ENCODE measurements around the gene PCSK2.
A peak's percentile ranks its signal among the peaks of the same experiment; 100 is the strongest.

Gene PCSK2

GRCh38 chr20:17236766-17237165, 9.9 kb downstream of the PCSK2 start:
- no peak for DNase-seq

DNA sequence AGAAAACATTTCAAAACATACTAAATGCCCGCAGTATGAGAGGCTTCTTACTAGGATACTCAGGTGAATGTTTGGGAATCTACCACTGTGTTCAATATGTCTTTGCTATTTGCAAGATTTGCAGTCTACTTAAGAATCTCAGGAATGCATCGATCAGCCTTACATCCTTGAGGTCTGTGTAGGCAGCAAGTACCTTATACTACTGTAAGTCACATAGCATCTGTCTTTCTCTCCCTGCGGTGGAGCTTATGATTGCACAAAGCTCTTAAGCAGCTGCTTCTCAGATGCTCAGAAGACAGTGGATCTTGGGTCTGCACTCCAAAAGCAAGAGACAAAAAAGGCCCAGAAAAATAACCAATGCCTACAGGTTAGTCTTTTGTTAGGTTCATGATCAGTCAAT, 21.4 kb downstream of the PCSK2 start:
- no peak for DNase-seq

DNA sequence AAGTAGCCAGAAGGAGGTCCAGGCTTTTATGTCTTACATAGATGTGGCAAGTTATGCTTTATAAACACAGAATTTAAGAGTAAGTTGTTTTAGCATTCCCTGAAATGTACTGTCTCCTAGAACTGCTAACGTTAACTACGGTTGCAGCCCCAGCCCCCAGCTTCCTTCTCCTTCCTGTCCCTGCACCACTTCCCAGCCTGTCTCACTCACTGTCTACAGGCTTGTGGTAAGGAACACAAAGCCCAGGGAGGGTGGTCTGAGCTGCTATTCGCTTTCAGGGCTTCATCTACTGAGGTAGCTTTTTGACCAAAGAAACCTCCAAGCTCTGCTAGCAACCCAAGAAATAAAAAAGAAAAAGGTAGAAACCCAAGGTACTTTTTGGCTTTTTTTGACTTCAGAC, 35.9 kb downstream of the PCSK2 start:
- DNase-seq = no peak

DNA sequence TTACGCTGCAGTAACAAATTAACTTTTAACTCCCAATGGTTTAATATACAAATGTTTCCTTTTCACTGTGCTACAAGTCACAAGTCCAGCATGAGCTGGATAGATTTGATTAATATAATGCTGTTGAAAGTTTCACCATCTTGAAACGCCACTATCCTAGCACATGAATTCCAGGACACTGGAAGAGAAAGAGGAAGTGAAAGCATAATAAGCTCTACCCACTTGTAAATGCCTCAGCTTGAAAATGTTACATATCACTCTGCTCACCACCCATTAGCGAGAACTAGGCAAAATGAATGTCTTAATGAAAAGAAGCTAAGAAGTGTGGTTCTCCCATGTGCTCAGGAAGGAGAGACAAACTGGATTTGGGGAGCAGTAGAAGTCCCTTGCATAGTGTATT, 46.9 kb downstream of the PCSK2 start:
- DNase-seq = no peak

GRCh38 chr20:17276101-17276500, 49.3 kb downstream of the PCSK2 start:
- DNase-seq = no peak

DNA sequence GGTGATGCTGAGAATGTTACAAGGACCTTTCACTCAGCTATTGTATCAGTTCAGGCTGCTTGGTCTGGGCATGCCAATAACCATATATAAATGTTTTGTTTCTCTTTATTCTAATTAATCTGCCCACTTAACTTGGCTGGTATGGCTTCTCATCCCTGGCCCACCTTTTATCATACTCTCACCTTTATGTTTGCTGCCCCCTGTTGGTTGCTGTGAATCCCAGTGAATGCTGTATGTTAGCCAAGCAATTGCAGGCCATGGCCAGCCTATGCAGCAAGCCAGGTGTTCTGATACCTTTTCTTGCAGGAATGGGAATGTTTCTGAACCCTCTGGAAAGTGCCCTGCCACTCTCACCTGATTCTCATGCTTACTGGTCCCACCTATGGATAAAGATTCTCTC, 54.6 kb downstream of the PCSK2 start:
- DNase-seq = no peak

DNA sequence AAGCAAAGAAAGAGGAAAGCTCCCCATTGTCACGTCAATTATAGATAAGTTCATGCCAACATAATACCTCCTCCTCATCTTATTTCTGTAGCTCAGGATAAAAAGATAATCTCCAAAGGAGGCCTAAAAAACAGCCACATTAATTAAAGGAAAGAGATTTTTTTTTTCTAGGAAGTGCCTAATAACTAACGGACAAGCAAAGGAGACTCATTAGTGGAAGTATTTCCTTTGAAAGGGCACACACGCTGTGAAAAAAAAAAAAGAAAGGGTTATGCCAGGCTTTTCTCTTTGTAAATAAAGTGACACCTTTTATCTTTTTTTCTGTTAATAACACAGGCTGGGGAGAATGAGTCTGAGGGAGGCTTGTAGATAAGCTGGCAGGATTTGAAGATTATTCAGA, 55.7 kb downstream of the PCSK2 start:
- DNase-seq = no peak

GRCh38 chr20:17287503-17287902, 60.7 kb downstream of the PCSK2 start:
- DNase-seq = no peak

GRCh38 chr20:17287998-17288397, 61.2 kb downstream of the PCSK2 start:
- no peak for DNase-seq

DNA sequence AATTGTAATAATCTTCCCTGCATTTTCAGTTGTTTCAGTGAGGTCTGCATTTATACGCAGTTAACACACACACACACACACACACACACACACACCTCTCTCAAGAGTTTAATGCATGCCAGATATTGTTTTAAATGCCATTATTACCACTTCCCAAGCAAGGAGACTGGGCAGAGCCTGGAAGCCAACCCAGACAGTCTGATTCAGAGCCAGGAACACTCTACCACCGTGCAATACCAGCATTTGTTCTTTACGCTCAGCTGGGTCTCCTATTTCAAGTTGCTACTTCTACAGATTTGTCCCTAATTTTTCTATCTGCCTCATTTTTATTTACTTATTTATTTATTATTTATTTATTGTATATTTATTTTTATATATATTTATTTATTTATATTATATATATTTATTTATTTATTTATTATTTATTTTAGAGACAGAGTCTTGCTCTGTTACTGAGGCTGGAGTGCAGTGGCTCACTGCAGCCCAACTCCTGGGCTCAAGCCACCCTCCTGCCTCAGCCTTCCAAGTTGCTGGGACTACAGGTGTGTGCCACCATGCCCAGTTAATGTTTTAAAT, 68.4 kb downstream of the PCSK2 start:
- no peak for DNase-seq

- DNase-seq = no peak
Measured at GRCh38 chr20:17295991-17296390, 69.2 kb downstream of the PCSK2 start.

- DNase-seq = no peak
Measured at GRCh38 chr20:17298171-17298570, 71.3 kb downstream of the PCSK2 start.

- DNase-seq = no peak
Measured at GRCh38 chr20:17298751-17299150, 71.9 kb downstream of the PCSK2 start.

DNA sequence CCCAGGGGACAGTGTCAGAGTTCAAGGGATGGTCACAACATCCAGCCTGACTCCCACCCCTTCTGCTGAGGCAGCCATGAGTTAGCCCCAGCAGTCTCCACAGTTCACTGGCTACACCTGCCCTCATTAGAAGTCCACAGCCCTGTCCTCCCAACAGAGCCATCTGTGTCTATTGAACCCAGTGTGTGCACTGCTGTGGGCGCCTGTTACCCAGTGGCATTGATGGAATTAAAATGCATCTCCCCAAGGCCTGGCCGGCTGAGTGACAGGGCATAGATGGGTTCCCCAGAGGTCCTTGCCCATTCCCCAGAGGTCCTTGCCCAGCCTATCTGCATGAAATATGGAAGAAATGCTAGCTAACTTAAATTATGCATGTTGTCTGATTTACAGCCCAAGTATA, 73.3 kb downstream of the PCSK2 start:
- no peak for DNase-seq

GRCh38 chr20:17304774-17305173, 77.9 kb downstream of the PCSK2 start:
- no peak for DNase-seq

- DNase-seq = no peak
Measured at GRCh38 chr20:17306427-17306826, 79.6 kb downstream of the PCSK2 start.

DNA sequence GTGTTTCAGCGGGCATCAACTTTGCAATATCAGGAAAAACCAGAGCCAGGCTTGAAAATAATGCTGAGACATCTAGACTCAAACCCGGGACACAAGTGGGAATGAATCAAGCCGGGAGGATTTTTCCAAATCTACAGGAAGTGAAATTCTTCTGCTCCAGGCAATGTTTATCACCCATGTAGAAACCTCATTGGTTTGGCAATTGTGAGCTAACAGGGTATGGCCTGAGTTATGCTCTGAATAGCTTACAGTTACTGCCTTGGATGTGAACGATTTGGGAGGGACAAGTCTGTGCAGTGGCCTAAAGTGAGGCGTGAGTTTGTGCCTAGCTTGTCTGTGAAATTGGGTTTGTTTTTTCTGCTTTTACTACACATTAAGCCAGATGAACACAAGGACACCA, 87.4 kb downstream of the PCSK2 start:
- DNase-seq = no peak

- DNase-seq = no peak
Measured at GRCh38 chr20:17315407-17316231, 88.8 kb downstream of the PCSK2 start.

DNA sequence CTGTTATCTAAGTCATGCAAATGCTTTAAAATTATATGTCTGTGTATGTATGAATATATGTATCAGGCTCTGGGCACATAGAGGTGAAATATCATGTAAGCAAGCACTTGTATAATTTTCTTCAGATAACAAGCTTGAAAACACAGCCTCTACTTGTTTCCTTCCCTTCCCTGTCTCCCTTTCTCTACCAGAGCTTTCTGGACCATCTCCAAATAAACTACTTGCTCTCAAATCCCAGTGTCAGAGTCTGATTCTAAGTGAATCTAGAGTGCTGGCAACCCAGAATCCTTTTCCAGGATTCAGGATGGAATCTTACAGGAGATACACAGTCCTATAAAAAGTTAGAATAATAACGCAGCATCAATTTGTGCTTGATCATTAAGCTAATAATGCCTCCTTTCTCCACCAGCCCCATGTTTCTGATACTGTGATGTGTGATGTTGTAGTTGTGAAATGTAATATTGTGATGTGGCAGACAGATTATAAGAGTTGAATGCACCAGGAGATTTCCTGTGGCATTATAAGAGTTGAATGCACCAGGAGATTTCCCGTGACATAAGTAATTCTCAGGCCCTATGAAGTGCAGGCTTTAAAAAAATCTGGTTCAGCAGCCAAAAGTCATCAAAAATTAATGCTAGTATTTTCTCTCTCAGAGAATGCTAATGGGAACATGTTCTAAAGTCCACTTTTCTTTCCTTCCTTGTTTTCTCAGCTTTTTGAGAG, 89.6 kb downstream of the PCSK2 start:
- DNase-seq = no peak

- no peak for DNase-seq
Measured at GRCh38 chr20:17317341-17317740, 90.5 kb downstream of the PCSK2 start.

GRCh38 chr20:17320456-17320855, 93.6 kb downstream of the PCSK2 start:
- peak in 10 of 56 donors; percentile 9 to 54 (median 27) for DNase-seq

DNA sequence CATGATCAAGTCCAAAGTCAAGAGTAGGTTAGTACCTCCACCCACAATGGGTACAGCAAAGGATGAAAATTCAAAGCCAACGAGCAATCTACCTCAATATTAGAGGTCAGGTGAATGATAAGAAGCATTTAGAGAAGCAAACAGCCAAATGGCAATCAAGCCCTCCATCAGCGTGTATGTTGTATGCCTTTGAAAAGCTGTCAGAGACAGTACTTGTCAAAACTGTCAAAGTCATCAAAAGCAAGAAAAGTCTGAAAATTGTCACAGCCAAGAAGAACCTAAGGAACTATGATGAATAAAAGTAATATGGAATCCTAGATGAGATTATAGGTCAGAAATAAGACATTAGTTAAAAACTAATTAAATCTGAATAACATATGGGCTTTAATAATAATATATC, 99.3 kb downstream of the PCSK2 start:
- DNase-seq = no peak
